A549 (cell line): ENCODE measurements around the gene L3HYPDH.

Experiments
- BCL3 ChIP-seq: fragments of >200 bp; sonication (Bioruptor Twin); formaldehyde crosslinking; IDR thresholded peaks from 3 replicates; pipeline ENCODE4 v1.6.1; 2016
- CHD4 ChIP-seq: fragments of 200-600 bp; sonication (generic); IDR thresholded peaks from 2 replicates; pipeline ENCODE4 v1.6.1; 2016; ENCODE audit warnings: antibody characterized with exemption, mild to moderate bottlenecking, borderline replicate concordance
- CTCF ChIP-seq: fragments of >200 bp; sonication (Bioruptor Twin); formaldehyde crosslinking; IDR thresholded peaks from 3 replicates; pipeline ENCODE4 v1.5.1; 2016
- ELK1 ChIP-seq: fragments of 150-350 bp; IDR thresholded peaks from 2 replicates; pipeline ENCODE4 v1.6.1; 2014; ENCODE audit warnings: low read depth, mild to moderate bottlenecking, low read length
- FOSL2 ChIP-seq, 2 experiments: fragments of 450-650 bp in 1 of 2; fragments of >200 bp in 1 of 2; sonication (Bioruptor Twin) in 1 of 2; formaldehyde crosslinking; IDR thresholded peaks; 2 replicates each; pipeline versions ENCODE4 v1.5.0 to v1.6.1; 2016 to 2020; ENCODE audit warnings: mild to moderate bottlenecking in 1 of 2, moderate library complexity in 1 of 2
- KDM1A ChIP-seq: fragments of 200-600 bp; sonication (generic); IDR thresholded peaks from 2 replicates; pipeline ENCODE4 v1.6.1; 2016; ENCODE audit warnings: low read depth, mild to moderate bottlenecking
- PHF8 ChIP-seq: fragments of 200-600 bp; sonication (generic); IDR thresholded peaks from 2 replicates; pipeline ENCODE4 v1.6.1; 2016; ENCODE audit warnings: low read depth, mild to moderate bottlenecking, antibody characterized with exemption, moderate library complexity, borderline replicate concordance
- POLR2A ChIP-seq: IDR thresholded peaks from 2 replicates; pipeline ENCODE4 v1.6.1; 2012; ENCODE audit warnings: mild to moderate bottlenecking, low read length
- ZFP36 ChIP-seq: fragments of 450-650 bp; IDR thresholded peaks from 2 replicates; pipeline ENCODE4 v1.6.1; 2014; ENCODE audit warnings: borderline replicate concordance; ENCODE audit not compliant: partially characterized antibody
- TF ChIP-seq, protein P1 (sequence below): fragments of 200-600 bp; sonication (generic); IDR thresholded peaks from 2 replicates; pipeline ENCODE4 v1.6.1; 2016; ENCODE audit warnings: antibody characterized with exemption, mild to moderate bottlenecking, moderate library complexity

DNA sequence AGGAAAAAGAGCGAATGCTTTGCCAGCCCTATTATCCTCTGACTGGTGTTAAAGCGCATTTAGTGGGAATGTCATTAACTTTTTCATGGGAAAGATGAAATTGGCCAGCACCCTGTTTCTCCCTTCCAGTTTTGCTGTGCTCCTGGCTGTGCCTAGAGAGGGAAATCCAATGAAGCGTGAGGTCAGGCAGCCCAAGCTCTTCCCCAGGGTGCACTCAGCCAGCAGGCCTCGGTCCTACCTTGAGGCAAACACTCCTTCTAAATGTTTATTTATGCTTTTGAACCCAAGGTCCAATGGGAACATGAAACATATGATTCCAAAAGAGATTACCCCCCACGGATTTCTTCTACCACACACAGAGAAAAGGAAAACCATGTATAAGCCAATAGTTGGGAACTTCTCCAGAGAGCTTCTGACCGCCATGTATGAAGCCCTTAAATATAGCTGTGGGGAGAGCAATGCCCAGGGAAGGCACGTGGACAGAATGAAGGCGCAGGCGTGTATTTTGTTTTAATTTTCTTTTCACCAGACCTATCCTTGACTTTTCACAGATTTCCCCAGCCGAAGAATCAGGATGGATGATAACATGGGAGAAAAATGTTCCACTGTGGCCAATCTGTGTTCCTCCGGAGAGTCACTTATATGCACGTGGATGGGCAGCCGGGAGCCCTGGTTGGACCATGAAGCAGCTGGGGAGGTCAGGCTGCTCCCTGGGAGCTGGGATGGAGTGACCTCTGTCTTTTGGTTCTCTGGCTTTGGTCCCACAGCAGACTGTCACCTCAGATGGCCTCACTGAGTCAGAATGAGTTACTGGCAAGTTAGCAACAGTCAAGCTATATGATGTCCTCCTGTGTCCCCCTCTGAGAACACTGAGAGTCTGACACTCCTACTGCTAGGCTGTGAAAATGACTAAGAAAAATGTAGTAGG is 56.3 kb downstream of the L3HYPDH start:
- TF ChIP-seq, protein P1, sequence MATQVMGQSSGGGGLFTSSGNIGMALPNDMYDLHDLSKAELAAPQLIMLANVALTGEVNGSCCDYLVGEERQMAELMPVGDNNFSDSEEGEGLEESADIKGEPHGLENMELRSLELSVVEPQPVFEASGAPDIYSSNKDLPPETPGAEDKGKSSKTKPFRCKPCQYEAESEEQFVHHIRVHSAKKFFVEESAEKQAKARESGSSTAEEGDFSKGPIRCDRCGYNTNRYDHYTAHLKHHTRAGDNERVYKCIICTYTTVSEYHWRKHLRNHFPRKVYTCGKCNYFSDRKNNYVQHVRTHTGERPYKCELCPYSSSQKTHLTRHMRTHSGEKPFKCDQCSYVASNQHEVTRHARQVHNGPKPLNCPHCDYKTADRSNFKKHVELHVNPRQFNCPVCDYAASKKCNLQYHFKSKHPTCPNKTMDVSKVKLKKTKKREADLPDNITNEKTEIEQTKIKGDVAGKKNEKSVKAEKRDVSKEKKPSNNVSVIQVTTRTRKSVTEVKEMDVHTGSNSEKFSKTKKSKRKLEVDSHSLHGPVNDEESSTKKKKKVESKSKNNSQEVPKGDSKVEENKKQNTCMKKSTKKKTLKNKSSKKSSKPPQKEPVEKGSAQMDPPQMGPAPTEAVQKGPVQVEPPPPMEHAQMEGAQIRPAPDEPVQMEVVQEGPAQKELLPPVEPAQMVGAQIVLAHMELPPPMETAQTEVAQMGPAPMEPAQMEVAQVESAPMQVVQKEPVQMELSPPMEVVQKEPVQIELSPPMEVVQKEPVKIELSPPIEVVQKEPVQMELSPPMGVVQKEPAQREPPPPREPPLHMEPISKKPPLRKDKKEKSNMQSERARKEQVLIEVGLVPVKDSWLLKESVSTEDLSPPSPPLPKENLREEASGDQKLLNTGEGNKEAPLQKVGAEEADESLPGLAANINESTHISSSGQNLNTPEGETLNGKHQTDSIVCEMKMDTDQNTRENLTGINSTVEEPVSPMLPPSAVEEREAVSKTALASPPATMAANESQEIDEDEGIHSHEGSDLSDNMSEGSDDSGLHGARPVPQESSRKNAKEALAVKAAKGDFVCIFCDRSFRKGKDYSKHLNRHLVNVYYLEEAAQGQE: no peak
- TF ChIP-seq CHD4: no peak
- TF ChIP-seq POLR2A: no peak
- no peak for TF ChIP-seq ELK1
- TF ChIP-seq CTCF: no peak
- TF ChIP-seq KDM1A: no peak
- TF ChIP-seq BCL3: no peak
- TF ChIP-seq PHF8: no peak
- TF ChIP-seq ZFP36: no peak
- TF ChIP-seq FOSL2 (IDR thresholded peaks at IDR 0.05): no peak
- no peak for TF ChIP-seq FOSL2 (CRISPR knock-in tag; IDR thresholded peaks at IDR 0.05)
